Activated T-cell treated with anti-CD3 and anti-CD28 coated beads, Interleukin-2, amount 50 U/mL, for 4 hours (primary cell): ENCODE results near the gene DNMT3B. TPM values are rescaled to one million over a fixed set of nuclear protein-coding genes. Genes with fewer than 3 reads are reported as not detected.

ENCODE experiments used
- total RNA-seq, 3 donors: library from RNA; stranded (reverse); gene quantifications; one replicate each; pipeline ENCODE4 v1.2.1, GENCODE V29; 2021

Gene DNMT3B
- total RNA-seq, 3 donors from 2014 or later: 0.63 to 1.0 (median 0.63) TPM

Other genes with a start within 250 kb of the DNMT3B start
- gene NOL4L, start 177.1 kb upstream of the DNMT3B start, total RNA-seq: 1 to 10 TPM; 5.6 to 8.0 (median 6.3) TPM
- gene C20orf203, start 88.4 kb upstream of the DNMT3B start, total RNA-seq: not detected
- 10 to 100 TPM; 23.3 to 27.5 (median 25.7) TPM for gene COMMD7, start 18.9 kb upstream of the DNMT3B start, total RNA-seq
- gene MAPRE1, start 57.6 kb downstream of the DNMT3B start, total RNA-seq: 100 to 1,000 TPM; 162 to 177 (median 169) TPM
- gene EFCAB8, start 96.5 kb downstream of the DNMT3B start, total RNA-seq: under 1 TPM; 0.25 to 0.40 (median 0.38) TPM
- not detected for gene SUN5, start 242.0 kb downstream of the DNMT3B start, total RNA-seq
- gene BPIFB2, start 245.3 kb downstream of the DNMT3B start, total RNA-seq: under 1 TPM in 1 of 3 donors, not detected in 2; 0.11 TPM